HL-60 (cell line): ENCODE measurements around the gene GRID2.
"Not testable (repeated sequence)": the region's sequence is repeated elsewhere in the genome, so short reads cannot be mapped to it uniquely, and the experiment has no call there.

Experiments used
- DNase-seq, 2 experiments: peaks; one replicate each; pipeline ENCODE4 v3.0.0-alpha.2; 2010 to 2020; ENCODE audit warnings: low read depth in 1 of 2, low spot score in 1 of 2
- H3K27ac ChIP-seq: fragments of 250-450 bp; sonication (Bioruptor Pico); replicated peaks from 2 replicates; pipeline ENCODE4 v1.5.1; 2020; ENCODE audit warnings: mild to moderate bottlenecking, moderate library complexity
- H3K27me3 ChIP-seq: fragments of 250-450 bp; sonication (Bioruptor Pico); 2 replicates; pipeline ENCODE4 v1.5.1; 2021; ENCODE audit warnings: mild to moderate bottlenecking, moderate library complexity; ENCODE audit not compliant: insufficient read depth, poor library complexity, severe bottlenecking
- H3K4me3 ChIP-seq: replicated peaks from 2 replicates; pipeline ENCODE4 v1.5.1; 2011; ENCODE audit warnings: mild to moderate bottlenecking, control low read depth, low read length; ENCODE audit not compliant: insufficient read depth
- GABPA ChIP-seq: IDR thresholded peaks from 2 replicates; pipeline ENCODE4 v1.6.1; 2012; ENCODE audit warnings: low read depth
- POLR2AphosphoS5 ChIP-seq: IDR thresholded peaks from 2 replicates; pipeline ENCODE4 v1.6.1; 2012; ENCODE audit warnings: low read depth
- REST ChIP-seq: IDR thresholded peaks from 2 replicates; pipeline ENCODE4 v1.6.1; 2012; ENCODE audit warnings: low read depth; ENCODE audit not compliant: insufficient replicate concordance
- SPI1 ChIP-seq: IDR thresholded peaks from 2 replicates; pipeline ENCODE4 v1.6.1; 2012; ENCODE audit warnings: low read depth, mild to moderate bottlenecking, borderline replicate concordance
- TF ChIP-seq, protein P1 (sequence below): IDR thresholded peaks from one replicate; pipeline ENCODE4 v1.5.1; 2011; ENCODE audit warnings: low read length, control low read depth, inconsistent platforms; ENCODE audit not compliant: insufficient read depth

GRID2 gene

DNA sequence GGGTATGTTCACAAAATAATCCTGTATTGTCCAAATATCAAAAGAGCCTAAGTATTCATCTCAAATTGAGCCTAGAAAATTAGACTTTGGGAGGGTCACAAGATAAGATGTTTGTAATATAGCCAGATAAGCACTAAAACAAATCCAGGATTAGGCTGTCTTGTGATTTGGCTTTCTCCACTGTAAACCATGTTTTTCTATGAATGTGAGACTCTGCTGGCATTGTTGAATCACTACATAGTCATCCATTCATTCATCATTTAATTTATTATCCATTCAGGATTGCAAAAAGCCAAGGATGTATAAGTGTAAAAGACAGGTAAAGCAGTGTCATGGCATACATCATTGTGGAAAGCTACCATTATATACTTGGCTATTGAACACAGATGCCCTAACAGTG, 148.0 kb downstream of the GRID2 start:
- TF ChIP-seq, protein P1, sequence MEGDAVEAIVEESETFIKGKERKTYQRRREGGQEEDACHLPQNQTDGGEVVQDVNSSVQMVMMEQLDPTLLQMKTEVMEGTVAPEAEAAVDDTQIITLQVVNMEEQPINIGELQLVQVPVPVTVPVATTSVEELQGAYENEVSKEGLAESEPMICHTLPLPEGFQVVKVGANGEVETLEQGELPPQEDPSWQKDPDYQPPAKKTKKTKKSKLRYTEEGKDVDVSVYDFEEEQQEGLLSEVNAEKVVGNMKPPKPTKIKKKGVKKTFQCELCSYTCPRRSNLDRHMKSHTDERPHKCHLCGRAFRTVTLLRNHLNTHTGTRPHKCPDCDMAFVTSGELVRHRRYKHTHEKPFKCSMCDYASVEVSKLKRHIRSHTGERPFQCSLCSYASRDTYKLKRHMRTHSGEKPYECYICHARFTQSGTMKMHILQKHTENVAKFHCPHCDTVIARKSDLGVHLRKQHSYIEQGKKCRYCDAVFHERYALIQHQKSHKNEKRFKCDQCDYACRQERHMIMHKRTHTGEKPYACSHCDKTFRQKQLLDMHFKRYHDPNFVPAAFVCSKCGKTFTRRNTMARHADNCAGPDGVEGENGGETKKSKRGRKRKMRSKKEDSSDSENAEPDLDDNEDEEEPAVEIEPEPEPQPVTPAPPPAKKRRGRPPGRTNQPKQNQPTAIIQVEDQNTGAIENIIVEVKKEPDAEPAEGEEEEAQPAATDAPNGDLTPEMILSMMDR = no peak
- TF ChIP-seq SPI1 (no peak), POLR2AphosphoS5 (no peak), GABPA (no peak), REST (no peak)
- no peak for DNase-seq
- Histone ChIP-seq H3K27ac (no peak overlapping the region), H3K27me3 (no peaks in the 10 kb centered on the region), H3K4me3 (no peak overlapping the region)

GRCh38 chr4:92452383-92452782, 148.6 kb downstream of the GRID2 start:
- DNase-seq, H3K27me3 ChIP-seq, H3K27ac ChIP-seq, H3K4me3 ChIP-seq: not testable (repeated sequence)

DNA sequence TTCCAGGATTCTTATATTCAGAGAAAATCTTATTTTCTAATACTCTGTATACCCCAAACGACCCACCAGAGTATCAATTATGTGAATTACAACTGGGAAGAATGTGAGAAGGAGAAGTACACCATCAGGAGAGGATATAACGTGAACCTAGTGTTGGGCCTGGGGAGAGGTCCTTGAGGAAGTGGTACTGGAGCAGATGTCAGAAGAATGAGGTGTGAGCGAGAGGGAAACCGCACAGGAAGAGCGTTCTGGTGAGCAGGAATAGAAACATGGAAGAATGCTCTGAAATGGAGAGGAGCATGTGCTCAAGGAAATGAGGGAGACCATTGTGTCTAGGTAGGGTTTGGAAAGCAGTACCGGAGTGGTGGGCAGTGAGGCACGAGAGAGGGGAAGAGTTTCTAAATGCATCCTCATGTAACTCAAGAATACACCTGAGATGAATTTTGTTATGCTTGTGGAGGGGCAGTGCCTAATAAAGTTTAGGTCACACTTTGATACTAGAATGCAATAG, 151.6 kb downstream of the GRID2 start:
- H3K27ac ChIP-seq = no peak overlapping the region

More for the DNA sequence above, 151.6 kb downstream of the GRID2 start:
- TF ChIP-seq REST = no peak
- TF ChIP-seq SPI1 = no peak
- TF ChIP-seq, protein P1 = no peak
- no peak for TF ChIP-seq POLR2AphosphoS5
- TF ChIP-seq GABPA = no peak
- DNase-seq = no peak
- H3K4me3 ChIP-seq = no peak overlapping the region
- no peaks in the 10 kb centered on the region for H3K27me3 ChIP-seq
